ENCODE results near the gene NCKAP5.

Gene NCKAP5

GRCh38 chr2:133568172-133568571 is at the start of gene NCKAP5:
Gene NCKAP5 (minus strand): TSS chr2:133568463. CDS start chr2:133517526, 50,937 bp downstream.
- no peak for DNase-seq

- DNase-seq: no peak
Measured at GRCh38 chr2:133609664-133610063, 41.4 kb upstream of the NCKAP5 start.

GRCh38 chr2:133608291-133608690 is 40.0 kb upstream of the NCKAP5 start:
- DNase-seq: no peak

GRCh38 chr2:133607679-133608078 is 39.4 kb upstream of the NCKAP5 start:
- DNase-seq: no peak

GRCh38 chr2:133606616-133607015 is 38.4 kb upstream of the NCKAP5 start:
- no peak for DNase-seq

GRCh38 chr2:133605766-133606137 is 37.5 kb upstream of the NCKAP5 start:
- DNase-seq: no peak

- DNase-seq: no peak
Measured at GRCh38 chr2:133605011-133605765, 36.9 kb upstream of the NCKAP5 start.

GRCh38 chr2:133603109-133603508 is 34.8 kb upstream of the NCKAP5 start:
- no peak for DNase-seq

- no peak for DNase-seq
Measured at GRCh38 chr2:133602538-133602937, 34.3 kb upstream of the NCKAP5 start.

GRCh38 chr2:133600266-133600928 is 32.1 kb upstream of the NCKAP5 start:
- DNase-seq: no peak

- DNase-seq: no peak
Measured at GRCh38 chr2:133599811-133600210, 31.5 kb upstream of the NCKAP5 start.

- no peak for DNase-seq
Measured at GRCh38 chr2:133599211-133599803, 31.0 kb upstream of the NCKAP5 start.

- DNase-seq: no peak
Measured at GRCh38 chr2:133598769-133599168, 30.5 kb upstream of the NCKAP5 start.

GRCh38 chr2:133596701-133597393 is 28.6 kb upstream of the NCKAP5 start:
- DNase-seq: no peak

GRCh38 chr2:133591164-133591563 is 22.9 kb upstream of the NCKAP5 start:
- no peak for DNase-seq

- no peak for DNase-seq
Measured at GRCh38 chr2:133589456-133589855, 21.2 kb upstream of the NCKAP5 start.

- DNase-seq: no peak
Measured at GRCh38 chr2:133588144-133588543, 19.9 kb upstream of the NCKAP5 start.

GRCh38 chr2:133586978-133587377 is 18.7 kb upstream of the NCKAP5 start:
- no peak for DNase-seq

GRCh38 chr2:133581010-133581760 is 12.9 kb upstream of the NCKAP5 start:
- DNase-seq: no peak

GRCh38 chr2:133579274-133579673 is 11.0 kb upstream of the NCKAP5 start:
- DNase-seq: no peak

- DNase-seq: no peak
Measured at GRCh38 chr2:133576714-133577113, 8.5 kb upstream of the NCKAP5 start.

GRCh38 chr2:133574620-133575019 is 6.4 kb upstream of the NCKAP5 start:
- no peak for DNase-seq

GRCh38 chr2:133574186-133574585 is 5.9 kb upstream of the NCKAP5 start:
- DNase-seq: no peak
